HG02870 (cell line): ENCODE results near the gene VWA8.

Source experiments
- ATAC-seq: cut with Tn5 transposase; IDR thresholded peaks from one replicate; pipeline ENCODE4 v1.9.1; 2021; ENCODE audit warnings: mild to moderate bottlenecking, moderate library complexity; ENCODE audit not compliant: unreplicated experiment

The VWA8 gene

GRCh38 chr13:41696163-41697003 lies 264.5 kb downstream of the VWA8 start:
- no peak for ATAC-seq

GRCh38 chr13:41694545-41695301 lies 266.2 kb downstream of the VWA8 start:
- no peak for ATAC-seq

GRCh38 chr13:41693434-41693833 lies 267.5 kb downstream of the VWA8 start:
- ATAC-seq: no peak

GRCh38 chr13:41691274-41691673 lies 269.6 kb downstream of the VWA8 start:
- ATAC-seq: no peak

GRCh38 chr13:41682766-41683165 lies 278.1 kb downstream of the VWA8 start:
- no peak for ATAC-seq

GRCh38 chr13:41682001-41682400 lies 278.9 kb downstream of the VWA8 start:
- ATAC-seq: no peak

- no peak for ATAC-seq
Measured at GRCh38 chr13:41681587-41681986, 279.3 kb downstream of the VWA8 start.

- ATAC-seq: no peak
Measured at GRCh38 chr13:41680900-41681299, 280.0 kb downstream of the VWA8 start.

GRCh38 chr13:41678848-41679247 lies 282.1 kb downstream of the VWA8 start:
- no peak for ATAC-seq

DNA sequence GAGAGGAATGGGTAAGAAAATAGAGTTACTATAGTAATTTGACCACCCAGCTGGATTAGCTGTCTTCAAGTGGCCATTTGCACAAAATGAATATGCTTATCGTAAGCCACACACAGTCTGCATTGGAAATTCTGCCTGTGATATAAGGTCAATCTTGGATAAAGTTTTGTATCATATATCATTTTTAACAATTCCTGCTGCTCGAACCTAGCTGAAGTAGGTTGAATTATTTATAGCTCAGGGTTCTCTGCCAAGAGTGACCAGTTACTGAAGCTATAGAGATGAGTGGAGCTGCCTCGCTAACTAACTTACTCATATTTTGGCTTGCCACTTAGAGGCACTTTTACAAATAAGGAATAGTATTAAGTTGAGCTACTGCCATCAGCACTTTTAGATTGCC lies 282.7 kb downstream of the VWA8 start:
- ATAC-seq: no peak

DNA sequence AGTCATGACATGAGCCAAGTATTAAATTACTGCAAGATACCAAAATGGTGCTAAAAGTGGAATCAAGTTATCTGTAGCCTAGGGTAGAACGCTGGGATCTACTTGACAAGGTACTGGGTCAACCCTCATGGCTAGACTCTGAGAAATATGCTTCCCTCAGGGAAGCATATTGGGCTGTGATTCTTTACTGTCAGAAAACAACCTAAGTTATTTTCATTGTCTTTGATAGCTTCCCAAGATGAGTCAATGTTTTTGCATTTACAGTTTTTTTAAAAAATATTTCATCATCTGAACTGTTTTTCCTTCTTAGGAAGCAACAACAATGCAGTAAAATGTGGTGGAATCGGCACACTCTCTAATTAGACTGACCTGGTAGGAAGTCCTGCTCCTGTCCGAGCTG lies 285.6 kb downstream of the VWA8 start:
- ATAC-seq: no peak

DNA sequence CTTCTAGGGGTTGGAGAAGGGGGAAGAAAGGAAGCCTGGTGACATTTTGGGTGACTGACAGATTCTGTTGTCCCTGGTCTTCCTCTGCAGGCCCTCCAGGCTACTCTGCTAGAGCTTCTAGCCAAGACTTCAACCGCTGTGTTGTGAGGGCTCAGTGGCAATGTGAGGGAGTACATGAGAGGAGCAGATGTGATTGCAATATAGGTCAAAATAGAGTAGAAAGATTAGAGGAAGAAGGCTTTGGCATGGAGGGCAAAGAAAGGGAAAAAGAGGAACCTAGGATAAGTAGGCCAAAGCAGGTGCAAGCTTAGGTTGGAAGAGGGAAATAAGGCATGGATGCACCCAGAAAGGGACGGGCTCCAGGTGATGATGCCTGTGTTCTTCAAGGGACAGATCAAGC lies 286.7 kb downstream of the VWA8 start:
- ATAC-seq: no peak

GRCh38 chr13:41673640-41674039 lies 287.3 kb downstream of the VWA8 start:
- no peak for ATAC-seq

DNA sequence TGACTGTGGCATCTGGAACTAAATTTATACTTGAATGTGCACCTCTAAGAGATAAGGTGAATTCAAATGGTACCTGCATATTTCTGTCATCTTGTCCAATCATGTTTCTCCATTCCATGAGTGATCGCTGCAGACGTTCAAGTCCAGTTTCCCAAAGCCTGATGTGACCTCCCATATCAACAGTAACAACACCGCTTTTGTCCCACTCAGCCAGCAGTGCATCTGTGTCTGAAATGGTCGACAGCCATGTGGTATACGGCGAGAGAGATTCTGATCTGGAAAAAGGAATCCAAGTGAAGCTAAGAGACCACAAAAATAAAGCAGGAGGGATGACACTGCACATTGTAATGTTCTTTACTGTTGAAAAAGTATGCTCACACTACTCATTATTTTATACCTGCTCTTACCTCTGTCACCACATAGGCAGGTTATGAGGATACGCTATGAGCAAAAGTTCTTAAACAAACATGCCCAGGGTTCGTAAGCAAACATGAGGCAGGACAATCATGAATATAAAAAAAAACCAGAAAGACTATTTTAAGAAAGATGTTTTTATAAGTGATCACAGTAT lies 290.0 kb downstream of the VWA8 start:
- no peak for ATAC-seq

GRCh38 chr13:41668130-41668757 lies 292.7 kb downstream of the VWA8 start:
- ATAC-seq: peak; percentile 79

DNA sequence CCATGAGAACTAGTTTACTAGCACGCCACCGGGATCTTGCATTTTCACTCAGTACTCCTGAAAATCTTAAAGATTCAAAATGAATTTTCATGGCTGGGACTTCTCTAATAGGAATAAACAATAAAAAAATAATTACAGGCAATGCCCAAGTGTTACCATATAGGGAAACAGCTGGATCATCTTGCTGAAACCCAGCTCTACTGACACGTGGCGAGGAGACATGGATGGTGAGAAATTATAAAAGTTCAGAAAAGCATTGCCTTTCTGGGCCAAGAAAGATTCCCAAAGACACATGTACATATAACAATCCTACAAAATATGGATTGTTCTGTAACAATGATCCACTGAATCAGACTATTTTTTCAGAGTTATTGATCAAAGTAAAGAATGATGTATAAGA lies 294.3 kb downstream of the VWA8 start:
- ATAC-seq: no peak

DNA sequence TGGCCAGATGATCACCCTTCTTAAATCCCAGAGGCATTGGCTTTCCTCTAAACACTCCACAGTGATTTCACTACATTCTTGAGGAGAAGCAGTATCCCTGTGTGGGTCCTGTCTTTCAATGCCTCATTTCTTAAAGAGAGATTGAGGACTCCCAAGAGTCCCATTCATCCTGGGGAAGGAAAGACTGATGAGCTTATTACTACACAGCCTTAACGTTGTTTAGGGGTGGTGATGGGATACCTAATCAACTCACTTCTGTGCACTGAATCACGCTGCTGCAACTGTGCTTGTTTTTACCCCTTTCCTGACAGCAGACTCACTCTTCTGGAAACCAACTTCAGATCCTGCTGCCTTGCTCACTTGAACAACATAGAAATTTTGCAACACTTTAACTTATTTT lies 300.5 kb downstream of the VWA8 start:
- ATAC-seq: no peak

DNA sequence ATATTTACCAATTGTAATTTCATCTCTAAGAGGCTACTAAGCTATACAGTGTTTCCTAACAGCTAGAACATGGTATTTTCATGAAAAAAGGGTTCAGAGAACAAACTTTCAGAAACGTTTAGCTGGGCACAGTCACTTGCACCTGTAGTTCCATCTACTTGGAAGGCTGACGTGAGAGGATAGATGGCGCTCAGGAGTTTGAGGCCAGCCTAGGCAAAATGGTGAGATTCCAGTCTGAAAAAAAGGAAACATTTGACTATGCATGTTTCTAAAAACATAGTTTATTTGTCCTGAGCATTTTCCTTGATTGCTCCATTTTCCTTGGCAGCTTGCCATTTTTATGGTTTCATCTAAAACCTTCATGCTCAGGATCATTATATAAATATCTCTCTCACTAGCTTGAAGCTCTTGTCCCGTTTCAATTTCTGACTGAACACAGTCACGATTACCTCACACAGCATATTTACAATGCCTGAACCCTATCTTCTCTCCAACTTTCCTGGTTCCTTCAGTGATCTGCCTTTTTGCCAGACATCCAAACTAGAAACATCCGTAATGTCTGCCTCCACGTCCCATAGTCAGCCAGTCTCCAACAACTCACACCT lies 302.8 kb downstream of the VWA8 start:
- no peak for ATAC-seq

GRCh38 chr13:41655997-41656396 lies 304.9 kb downstream of the VWA8 start:
- ATAC-seq: no peak

- no peak for ATAC-seq
Measured at GRCh38 chr13:41654796-41655195, 306.1 kb downstream of the VWA8 start.

GRCh38 chr13:41652735-41653361 lies 308.1 kb downstream of the VWA8 start:
- no peak for ATAC-seq
